IMR-90 (cell line): ENCODE results near the gene RAI2. TPM values are rescaled to one million over a fixed set of nuclear protein-coding genes. Genes with fewer than 3 reads are reported as not detected.

Experiments
- ATAC-seq: fragments of 200-7000 bp; cut with Tn5 transposase; 2 replicates; pipeline ENCODE4 v1.9.1; 2020; ENCODE audit warnings: low read depth, mild to moderate bottlenecking, moderate library complexity
- BruUV-seq: library from RNA; stranded (reverse); fragments of 400-500 nt; replicated peaks from 2 replicates; lab custom pipeline; 2021; lab: Mats Ljungman, UMichigan
- CTCF ChIA-PET: fragments of 300-600 bp; formaldehyde crosslinking; extraction: SDS; loops from one replicate; lab custom pipeline; 2021; ENCODE audit warnings: antibody characterized with exemption; lab: Yijun Ruan, JAX
- POLR2A ChIA-PET: fragments of 300-600 bp; sonication (Branson Sonifier 250); formaldehyde crosslinking; loops from one replicate; lab custom pipeline; 2022; ENCODE audit warnings: antibody characterized with exemption; ENCODE audit not compliant: unreplicated experiment; lab: Charles Lee
- DNase-seq: peaks from one replicate; pipeline ENCODE4 v3.0.0; 2013
- H2AFZ ChIP-seq: replicated peaks from 2 replicates; pipeline ENCODE3; 2013; ENCODE audit warnings: low read length, mild to moderate bottlenecking; ENCODE audit not compliant: poor library complexity
- H2AK5ac ChIP-seq: 2 replicates; pipeline ENCODE4 v1.6.1; 2013; ENCODE audit warnings: low read depth, low read length, inconsistent platforms
- H2AK9ac ChIP-seq: replicated peaks from 2 replicates; pipeline ENCODE3; 2013; ENCODE audit warnings: mild to moderate bottlenecking, low read depth, low read length, moderate library complexity; ENCODE audit not compliant: poor library complexity
- H2BK120ac ChIP-seq: 2 replicates; pipeline ENCODE4 v1.6.1; 2013; ENCODE audit warnings: low read depth, low read length, inconsistent platforms
- H2BK15ac ChIP-seq: 3 replicates; pipeline ENCODE4 v1.6.1; 2013; ENCODE audit warnings: low read depth, low read length, inconsistent platforms
- H2BK20ac ChIP-seq: 2 replicates; pipeline ENCODE4 v1.6.1; 2013; ENCODE audit warnings: low read depth, mild to moderate bottlenecking, inconsistent platforms, low read length, moderate library complexity
- H2BK5ac ChIP-seq: 2 replicates; pipeline ENCODE4 v1.6.1; 2013; ENCODE audit warnings: mild to moderate bottlenecking, low read depth, low read length, inconsistent platforms; ENCODE audit not compliant: poor library complexity, severe bottlenecking
- H3K14ac ChIP-seq: replicated peaks from 2 replicates; pipeline ENCODE4 v1.6.1; 2013; ENCODE audit warnings: low read depth, low read length, inconsistent platforms
- H3K18ac ChIP-seq: 2 replicates; pipeline ENCODE4 v1.6.1; 2013; ENCODE audit warnings: low read depth, low read length, control low read depth
- H3K23ac ChIP-seq: 2 replicates; pipeline ENCODE4 v1.6.1; 2013; ENCODE audit warnings: low read depth, low read length, inconsistent platforms
- H3K27ac ChIP-seq: 2 replicates; pipeline ENCODE4 v1.5.1; 2013; ENCODE audit warnings: mild to moderate bottlenecking, control low read depth, low read length; ENCODE audit not compliant: insufficient read depth
- H3K27me3 ChIP-seq: 2 replicates; pipeline ENCODE4 v1.6.1; 2013; ENCODE audit warnings: low read length; ENCODE audit not compliant: control insufficient read depth, insufficient read depth
- H3K36me3 ChIP-seq: 2 replicates; pipeline ENCODE4 v1.6.1; 2013; ENCODE audit warnings: low read length, mixed read lengths; ENCODE audit not compliant: control insufficient read depth, insufficient read depth
- H3K4ac ChIP-seq: 2 replicates; pipeline ENCODE4 v1.6.1; 2013; ENCODE audit warnings: low read depth, low read length, inconsistent platforms
- H3K4me1 ChIP-seq: 2 replicates; pipeline ENCODE4 v1.6.1; 2013; ENCODE audit warnings: low read length, mixed read lengths; ENCODE audit not compliant: control insufficient read depth, insufficient read depth
- H3K4me2 ChIP-seq: 2 replicates; pipeline ENCODE4 v1.6.1; 2013; ENCODE audit warnings: low read depth, mild to moderate bottlenecking, control low read depth, low read length, moderate library complexity
- H3K4me3 ChIP-seq: 2 replicates; pipeline ENCODE4 v1.5.1; 2013; ENCODE audit warnings: low read depth, mild to moderate bottlenecking, control low read depth, low read length, moderate library complexity; ENCODE audit not compliant: insufficient read depth
- H3K56ac ChIP-seq: 2 replicates; pipeline ENCODE4 v1.6.1; 2013; ENCODE audit warnings: low read length, inconsistent platforms; ENCODE audit not compliant: insufficient read depth; ENCODE audit errors: extremely low read depth
- H3K79me1 ChIP-seq, 2 experiments: 2 replicates each; pipeline ENCODE4 v1.6.1; 2013; ENCODE audit warnings: low read length in 2 of 2, inconsistent platforms in 1 of 2, low read depth in 1 of 2
- H3K9ac ChIP-seq: 2 replicates; pipeline ENCODE4 v1.6.1; 2013; ENCODE audit warnings: low read depth, low read length, control low read depth
- H3K9me1 ChIP-seq: 2 replicates; pipeline ENCODE4 v1.6.1; 2013; ENCODE audit warnings: low read length, inconsistent platforms; ENCODE audit not compliant: insufficient read depth
- H3K9me3 ChIP-seq: 2 replicates; pipeline ENCODE4 v1.6.1; 2013; ENCODE audit warnings: low read length; ENCODE audit not compliant: control insufficient read depth, insufficient read depth
- H4K20me1 ChIP-seq: 2 replicates; pipeline ENCODE4 v1.6.1; 2013; ENCODE audit warnings: low read length, inconsistent platforms; ENCODE audit not compliant: insufficient read depth
- H4K5ac ChIP-seq: 2 replicates; pipeline ENCODE4 v1.6.1; 2013; ENCODE audit warnings: mild to moderate bottlenecking, low read depth, low read length, control low read depth
- H4K8ac ChIP-seq, 2 experiments: 2 replicates each; pipeline ENCODE4 v1.6.1; 2013; ENCODE audit warnings: low read depth in 2 of 2, low read length in 2 of 2, control low read depth in 1 of 2, inconsistent platforms in 1 of 2
- H4K91ac ChIP-seq: 2 replicates; pipeline ENCODE4 v1.6.1; 2013; ENCODE audit warnings: low read depth, low read length, inconsistent platforms; ENCODE audit not compliant: insufficient read depth
- BHLHE40 ChIP-seq: fragments of 150-350 bp; IDR thresholded peaks from 2 replicates; pipeline ENCODE4 v1.6.1; 2016; ENCODE audit warnings: mild to moderate bottlenecking, low read depth, low read length
- CEBPB ChIP-seq: IDR thresholded peaks from 2 replicates; pipeline ENCODE4 v1.6.1; 2012; ENCODE audit warnings: low read depth, low read length, improper control_type of control experiment
- CHD1 ChIP-seq: IDR thresholded peaks from 2 replicates; pipeline ENCODE4 v1.6.1; 2012; ENCODE audit warnings: low read depth, low read length, improper control_type of control experiment
- ELK1 ChIP-seq: fragments of 150-350 bp; IDR thresholded peaks from 2 replicates; pipeline ENCODE4 v1.6.1; 2016; ENCODE audit warnings: low read depth, mild to moderate bottlenecking, low read length, moderate library complexity, borderline replicate concordance
- FOS ChIP-seq: fragments of 150-350 bp; IDR thresholded peaks from 2 replicates; pipeline ENCODE4 v1.6.1; 2016; ENCODE audit warnings: low read depth, low read length
- MAFK ChIP-seq: IDR thresholded peaks from 2 replicates; pipeline ENCODE4 v1.6.1; 2012; ENCODE audit warnings: low read depth, low read length, improper control_type of control experiment
- MAZ ChIP-seq: IDR thresholded peaks from 2 replicates; pipeline ENCODE4 v1.6.1; 2012; ENCODE audit warnings: low read depth, mild to moderate bottlenecking, low read length, improper control_type of control experiment, moderate library complexity, borderline replicate concordance
- NFE2L2 ChIP-seq: fragments of 150-350 bp; IDR thresholded peaks from 2 replicates; pipeline ENCODE4 v1.6.1; 2016; ENCODE audit warnings: low read depth, mild to moderate bottlenecking, low read length
- POLR2A ChIP-seq: IDR thresholded peaks from 2 replicates; pipeline ENCODE4 v1.6.1; 2012; ENCODE audit warnings: mild to moderate bottlenecking, low read depth, low read length
- RAD21 ChIP-seq: IDR thresholded peaks from 2 replicates; pipeline ENCODE4 v1.6.1; 2012; ENCODE audit warnings: low read length, improper control_type of control experiment
- RCOR1 ChIP-seq: IDR thresholded peaks from 2 replicates; pipeline ENCODE4 v1.6.1; 2012; ENCODE audit warnings: mild to moderate bottlenecking, low read length, improper control_type of control experiment; ENCODE audit not compliant: insufficient replicate concordance
- RFX5 ChIP-seq: IDR thresholded peaks from 2 replicates; pipeline ENCODE4 v1.8.0; 2012; ENCODE audit warnings: low read depth, mild to moderate bottlenecking, low read length, moderate library complexity
- SMC3 ChIP-seq: fragments of 150-350 bp; IDR thresholded peaks from 2 replicates; pipeline ENCODE4 v1.6.1; 2016; ENCODE audit warnings: low read depth, mild to moderate bottlenecking, antibody characterized with exemption, low read length, moderate library complexity
- USF2 ChIP-seq: fragments of 150-350 bp; IDR thresholded peaks from 2 replicates; pipeline ENCODE4 v1.6.1; 2017; ENCODE audit warnings: mild to moderate bottlenecking, antibody characterized with exemption, low read length, low read depth
- WGBS, 2 experiments: methylation state at CpG; one replicate each; pipeline versions ENCODE4 v1.1.5 to v1.1.7; 2013; ENCODE audit warnings: missing lambda C conversion rate in 2 of 2; ENCODE audit not compliant: insufficient read length in 1 of 2; ENCODE audit errors: extremely low coverage in 2 of 2; 5-methylcytosine and 5-hydroxymethylcytosine counted together
- dilution Hi-C: fragments of 300-500 bp; cut with HindIII; formaldehyde crosslinking; loops from one replicate; pipeline ENCODE4 v1.14.3; 2018; ENCODE audit warnings: low sequenced_read_pairs; ENCODE audit not compliant: unreplicated experiment
- in situ Hi-C: fragments of 300-500 bp; cut with MboI; formaldehyde crosslinking; loops from 3 replicates; pipeline ENCODE4 v1.14.3; 2019; ENCODE audit warnings: low sequenced_read_pairs, inconsistent platforms, mixed read lengths
- intact Hi-C: fragments of 100-400 bp; cut with micrococcal nuclease; formaldehyde crosslinking; loops from 2 replicates; pipeline ENCODE4 v1.10.0; 2022
- polyA plus RNA-seq, 3 experiments: library from polyadenylated mRNA; depleted of rRNA; stranded (reverse); fragments of >200 nt; gene quantifications; 2 replicates each; pipeline ENCODE4 v1.2.3, GENCODE V29; 2012; ENCODE audit warnings: low replicate concordance in 1 of 3
- total RNA-seq: library from RNA; depleted of rRNA; stranded (reverse); fragments of >200 nt; gene quantifications from 2 replicates; pipeline ENCODE4 v1.2.3, GENCODE V29; 2012
- TF ChIP-seq, protein P1 (sequence below): conservative IDR thresholded peaks from 2 replicates; pipeline ENCODE4 v1.5.1; 2012; ENCODE audit warnings: mild to moderate bottlenecking, low read depth, low read length, improper control_type of control experiment

RAI2 gene
- total and polyA plus RNA-seq, 2 of the 4 experiments (the other 2 are of a cell fraction): 0.07 TPM; not detected in 1

GRCh38 chrX:17778997-17779396 is 82.1 kb downstream of the RAI2 start:
- CTCF ChIA-PET: no interaction called here
- Histone ChIP-seq H4K5ac (no peak overlapping the region), H4K8ac (no peak overlapping the region), H3K14ac (no peak overlapping the region), H3K23ac (no peak overlapping the region), H3K56ac (no peak overlapping the region), H3K4ac (no peak overlapping the region), H3K27me3 (no peaks in the 10 kb centered on the region; the same call in none of the 2 replicates), H2BK20ac (no peak overlapping the region), H2BK120ac (no peak overlapping the region), H3K36me3 (no peaks in the 10 kb centered on the region), H3K27ac (no peak overlapping the region), H3K4me1 (no peaks in the 10 kb centered on the region), H3K9me1 (no peaks in the 10 kb centered on the region), H2AK5ac (no peak overlapping the region), H4K20me1 (no peaks in the 10 kb centered on the region), H2AFZ (no peak overlapping the region), H4K91ac (no peak overlapping the region), H2AK9ac (no peak overlapping the region), H3K4me2 (no peak overlapping the region), H3K4me3 (no peak overlapping the region), H2BK5ac (no peak overlapping the region), H3K18ac (no peak overlapping the region), H2BK15ac (no peak overlapping the region), H3K79me1 (no peaks in the 10 kb centered on the region), H3K9me3 (no peaks in the 10 kb centered on the region), H3K9ac (no peak overlapping the region)
- BruUV-seq: no TSS peak
- POLR2A ChIA-PET: no interaction called here
- no peak for TF ChIP-seq CEBPB
- TF ChIP-seq, protein P1, sequence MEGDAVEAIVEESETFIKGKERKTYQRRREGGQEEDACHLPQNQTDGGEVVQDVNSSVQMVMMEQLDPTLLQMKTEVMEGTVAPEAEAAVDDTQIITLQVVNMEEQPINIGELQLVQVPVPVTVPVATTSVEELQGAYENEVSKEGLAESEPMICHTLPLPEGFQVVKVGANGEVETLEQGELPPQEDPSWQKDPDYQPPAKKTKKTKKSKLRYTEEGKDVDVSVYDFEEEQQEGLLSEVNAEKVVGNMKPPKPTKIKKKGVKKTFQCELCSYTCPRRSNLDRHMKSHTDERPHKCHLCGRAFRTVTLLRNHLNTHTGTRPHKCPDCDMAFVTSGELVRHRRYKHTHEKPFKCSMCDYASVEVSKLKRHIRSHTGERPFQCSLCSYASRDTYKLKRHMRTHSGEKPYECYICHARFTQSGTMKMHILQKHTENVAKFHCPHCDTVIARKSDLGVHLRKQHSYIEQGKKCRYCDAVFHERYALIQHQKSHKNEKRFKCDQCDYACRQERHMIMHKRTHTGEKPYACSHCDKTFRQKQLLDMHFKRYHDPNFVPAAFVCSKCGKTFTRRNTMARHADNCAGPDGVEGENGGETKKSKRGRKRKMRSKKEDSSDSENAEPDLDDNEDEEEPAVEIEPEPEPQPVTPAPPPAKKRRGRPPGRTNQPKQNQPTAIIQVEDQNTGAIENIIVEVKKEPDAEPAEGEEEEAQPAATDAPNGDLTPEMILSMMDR: no peak
- no peak for TF ChIP-seq USF2
- TF ChIP-seq SMC3: no peak
- no peak for TF ChIP-seq RFX5
- TF ChIP-seq MAZ: no peak
- no peak for TF ChIP-seq CHD1
- no peak for TF ChIP-seq RAD21
- no peak for TF ChIP-seq POLR2A
- no peak for TF ChIP-seq BHLHE40
- no peak for TF ChIP-seq NFE2L2
- no peak for TF ChIP-seq MAFK
- no peak for TF ChIP-seq ELK1
- no peak for TF ChIP-seq FOS
- no peak for TF ChIP-seq RCOR1
- intact Hi-C loops: no loop called here
- dilution Hi-C loops: no loop called here
- ATAC-seq: no peak
- 50% methylated on average over 2 of the region's 2 CpGs; no CpG with 5 or more reads in 1 of the 2 experiments for WGBS, 2 experiments
- DNase-seq: no peak
- in situ Hi-C loops: no loop called here
